Activated CD8-positive, alpha-beta memory T cell treated with anti-CD3 and anti-CD28 coated beads, Interleukin-2, amount 50 U/mL, for 24 hours (primary cell): ENCODE measurements around the gene RRAS2.
"Not testable (repeated sequence)": the region's sequence is repeated elsewhere in the genome, so short reads cannot be mapped to it uniquely, and the experiment has no call there.

ENCODE experiments used
- DNase-seq: peaks from one replicate; pipeline ENCODE4 v3.0.0-alpha.2; 2020; ENCODE audit errors: extremely low read depth

RRAS2 gene

DNA sequence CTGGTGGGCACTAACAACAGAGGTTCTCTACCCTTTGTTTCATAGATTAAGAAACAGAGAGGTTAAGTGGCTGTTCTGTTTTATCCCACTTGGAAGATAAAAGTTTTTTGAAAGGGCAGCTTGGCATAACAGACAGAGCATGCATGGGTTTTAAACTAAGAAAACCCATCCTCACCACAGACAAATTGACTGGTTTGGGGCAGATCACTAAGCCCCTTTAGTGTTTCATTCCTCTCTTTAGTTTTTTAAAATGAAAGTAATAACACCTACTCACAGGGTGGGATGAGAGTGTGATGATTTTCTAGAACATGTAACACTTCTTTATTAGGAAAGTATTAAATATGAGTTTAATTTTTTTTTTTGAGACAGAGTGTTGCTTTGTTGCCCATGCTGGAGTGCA lies 12.3 kb upstream of the RRAS2 start:
- DNase-seq = no peak

- DNase-seq = no peak
These were observed 11.5 kb upstream of the RRAS2 start for GRCh38 chr11:14370496-14370895.

GRCh38 chr11:14369598-14369997 lies 10.6 kb upstream of the RRAS2 start:
- DNase-seq = no peak

- DNase-seq = no peak
These were observed 8.0 kb upstream of the RRAS2 start for GRCh38 chr11:14366936-14367335.

DNA sequence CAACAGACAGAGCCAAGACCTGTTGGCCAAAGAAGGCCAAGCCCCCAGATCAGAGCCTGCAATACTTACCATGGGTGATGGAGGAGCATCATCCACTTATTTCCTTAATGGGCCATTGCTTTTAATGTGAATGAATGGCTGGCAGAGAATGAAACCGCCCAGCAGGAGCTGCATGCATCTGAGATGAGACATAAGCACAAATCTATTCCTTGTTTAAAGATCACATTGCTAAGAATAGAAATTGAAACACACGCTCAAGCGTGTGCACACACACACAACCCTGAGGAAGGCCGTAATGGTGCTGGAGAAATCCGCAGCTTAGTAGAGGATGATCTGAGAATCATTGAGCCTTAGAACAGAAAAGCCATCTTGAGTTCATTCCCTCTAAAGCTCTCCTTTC lies 5.3 kb upstream of the RRAS2 start:
- no peak for DNase-seq

- no peak for DNase-seq
These were observed 3.6 kb upstream of the RRAS2 start for GRCh38 chr11:14362611-14363010.

DNA sequence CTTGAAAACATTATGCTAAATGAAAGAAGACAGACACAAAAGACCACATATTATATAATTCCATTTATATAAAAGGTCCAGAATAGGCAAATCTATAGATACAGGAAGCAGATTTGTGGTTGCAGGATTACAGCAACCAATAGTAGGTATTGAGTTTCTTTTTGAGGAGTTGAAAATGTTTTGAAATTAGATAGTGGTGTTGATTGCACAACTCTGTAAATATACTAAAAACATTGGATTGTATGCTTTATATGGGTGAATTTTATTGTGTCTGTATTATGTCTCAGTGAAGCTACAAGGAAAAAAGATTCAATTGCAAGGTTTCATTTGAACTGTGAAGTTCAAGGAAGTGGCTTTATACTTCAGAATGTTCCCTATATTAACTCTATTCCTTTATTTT lies 3.0 kb upstream of the RRAS2 start:
- no peak for DNase-seq

DNA sequence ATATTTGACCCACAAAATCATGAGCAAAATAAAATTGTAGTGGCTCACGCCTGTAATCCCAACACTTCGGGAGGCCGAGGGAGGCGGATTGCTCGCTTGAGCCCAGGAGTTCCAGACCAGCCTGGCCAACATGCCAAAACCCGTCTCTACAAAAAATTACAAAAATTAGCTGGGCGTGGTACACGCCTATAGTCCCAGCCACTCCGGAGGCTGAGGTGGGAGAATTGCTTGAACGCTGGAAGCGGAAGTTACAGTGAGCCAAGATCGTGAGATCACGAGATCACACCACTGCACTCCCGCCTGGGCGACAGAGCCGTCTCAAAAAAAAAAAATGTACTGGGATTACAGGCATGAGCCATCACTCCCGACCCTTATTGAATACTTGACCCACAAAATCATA lies 2.0 kb upstream of the RRAS2 start:
- no peak for DNase-seq

DNA sequence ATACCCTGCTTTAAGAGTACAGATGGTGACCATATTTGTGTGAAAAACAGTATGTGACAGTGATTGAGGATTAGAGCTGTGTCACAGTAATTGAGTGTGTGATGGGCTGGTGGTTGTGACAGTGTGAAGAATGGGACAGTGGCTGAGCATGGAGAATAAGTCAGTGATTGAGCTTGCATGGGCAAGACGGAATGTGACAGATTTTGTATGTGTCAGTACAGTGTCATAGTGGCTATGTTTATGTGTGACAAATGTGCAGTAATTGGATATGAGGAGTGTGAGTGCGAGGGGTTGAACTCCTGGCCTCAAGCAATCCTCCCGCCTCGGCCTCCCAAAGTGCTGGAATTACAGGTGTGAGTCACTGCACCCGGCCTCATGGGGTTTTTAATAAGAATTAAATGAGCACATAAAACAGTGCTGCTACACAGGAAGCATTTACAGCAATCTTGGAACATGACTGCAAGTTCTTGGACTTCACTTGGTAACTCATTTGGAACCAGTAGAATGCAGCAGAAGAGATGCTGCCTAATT lies 583 bp upstream of the RRAS2 start:
- no peak for DNase-seq

- DNase-seq = no peak
These were observed 878 bp downstream of the RRAS2 start for GRCh38 chr11:14357881-14358728.

DNA sequence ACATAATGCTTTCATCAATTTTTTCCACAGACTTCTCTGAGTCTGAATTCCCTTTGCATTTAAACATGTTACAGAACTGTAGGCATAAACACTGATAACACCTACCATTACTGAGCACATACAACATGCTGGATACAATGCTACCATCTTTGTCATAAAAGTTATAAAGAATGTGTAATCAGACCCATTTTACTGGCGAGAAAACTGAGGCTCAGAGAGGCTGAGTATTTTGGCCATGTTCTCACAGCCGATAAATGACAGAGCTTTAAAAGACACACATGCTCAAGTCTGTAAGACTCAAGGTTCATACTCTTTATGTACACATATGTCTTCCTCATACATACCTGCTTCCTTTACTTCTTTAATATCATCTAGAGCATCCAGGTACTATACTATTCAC lies 2.6 kb downstream of the RRAS2 start:
- DNase-seq = no peak

GRCh38 chr11:14354604-14355003 lies 4.4 kb downstream of the RRAS2 start:
- DNase-seq = not testable (repeated sequence)

DNA sequence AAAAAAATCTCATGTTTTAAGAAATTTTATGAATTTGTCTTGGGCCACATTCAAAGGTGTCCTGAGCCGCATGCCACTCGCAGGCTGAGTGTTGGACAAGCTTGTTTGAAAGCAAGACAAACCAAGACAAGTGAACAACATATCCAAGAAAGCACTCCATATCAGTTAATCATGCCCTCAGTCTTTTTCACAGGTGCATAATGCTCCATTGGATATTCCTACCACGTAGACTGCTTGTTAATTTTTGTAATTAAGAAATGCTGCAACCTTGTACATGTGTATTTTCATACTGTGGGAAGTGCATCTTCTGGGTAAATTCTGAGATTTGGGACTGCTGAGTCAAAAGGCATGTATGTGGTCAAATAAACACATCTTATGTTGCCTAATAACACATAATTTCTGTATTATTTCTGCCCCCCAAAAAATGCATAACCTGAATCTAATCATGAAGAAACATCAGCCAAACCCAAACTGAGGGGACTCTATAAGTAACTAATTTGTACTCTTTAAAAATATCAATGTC lies 8.2 kb downstream of the RRAS2 start:
- no peak for DNase-seq

GRCh38 chr11:14350215-14350614 lies 8.8 kb downstream of the RRAS2 start:
- no peak for DNase-seq

DNA sequence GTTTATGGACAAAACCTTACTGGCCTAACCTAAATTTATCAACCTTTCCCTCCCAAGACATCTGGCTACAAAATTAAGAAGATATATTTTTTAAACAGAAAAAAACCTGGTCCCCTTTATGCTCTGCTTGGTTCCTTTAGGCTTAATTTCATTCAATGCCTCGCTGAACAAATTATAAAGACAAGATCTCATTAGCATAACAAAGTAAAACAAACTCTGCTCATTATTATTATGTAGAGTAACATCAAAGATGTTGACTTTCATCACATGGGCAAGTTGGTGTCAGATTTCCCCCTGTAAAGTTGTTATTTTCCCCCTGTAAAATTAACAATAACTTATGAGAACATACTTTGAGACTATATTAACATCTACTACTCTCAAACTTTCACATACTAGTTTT lies 11.0 kb downstream of the RRAS2 start:
- no peak for DNase-seq

GRCh38 chr11:14347494-14347893 lies 11.5 kb downstream of the RRAS2 start:
- no peak for DNase-seq

DNA sequence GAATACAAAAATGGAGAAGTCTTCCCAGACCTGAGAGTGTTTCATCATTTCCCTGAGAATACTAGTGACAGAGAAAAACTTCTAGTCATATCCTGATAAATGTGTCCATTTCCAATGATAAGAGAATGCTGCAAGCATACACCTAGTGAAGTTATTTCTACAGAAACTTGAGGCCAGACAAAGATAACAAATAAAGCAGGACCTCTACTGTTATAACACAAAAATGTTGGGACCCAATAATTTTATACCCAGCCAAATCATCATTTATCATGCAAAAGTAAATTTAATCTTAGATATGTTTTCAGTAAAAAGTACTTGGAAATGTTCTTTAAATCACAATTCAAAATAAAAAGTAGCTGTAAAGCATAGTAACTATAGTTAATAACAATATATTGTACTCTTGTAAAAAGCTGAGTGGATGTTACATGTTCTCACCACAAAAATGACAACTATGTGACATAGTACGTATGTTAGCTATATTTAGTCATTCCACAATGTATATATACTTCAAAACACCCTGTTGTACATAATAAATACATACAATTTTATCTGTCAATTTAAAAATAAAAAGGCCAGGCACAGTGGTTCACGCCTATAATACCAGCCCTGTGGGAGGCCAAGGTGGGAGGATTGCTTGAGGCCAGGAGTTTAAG lies 12.6 kb downstream of the RRAS2 start:
- DNase-seq = no peak

- DNase-seq = no peak
These were observed 13.3 kb downstream of the RRAS2 start for GRCh38 chr11:14345668-14346067.

DNA sequence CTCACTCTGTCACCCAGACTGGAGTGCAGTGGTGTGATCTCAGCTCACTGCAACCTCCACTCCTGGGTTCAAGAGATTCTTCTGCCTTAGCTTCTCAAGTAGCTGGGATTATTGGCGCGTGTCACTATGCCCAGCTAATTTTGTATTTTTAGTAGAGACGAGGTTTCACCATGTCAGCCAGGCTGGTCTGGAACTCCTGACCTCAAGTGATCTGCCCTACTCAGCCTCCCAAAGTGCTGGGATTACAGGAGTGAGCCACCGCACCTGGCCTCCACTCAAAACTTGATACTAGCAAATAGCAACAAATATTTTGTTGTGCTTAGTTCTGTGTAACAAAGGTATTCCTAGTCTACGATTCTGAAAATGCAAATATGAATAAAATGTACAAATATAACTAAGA lies 14.0 kb downstream of the RRAS2 start:
- DNase-seq = not testable (repeated sequence)

DNA sequence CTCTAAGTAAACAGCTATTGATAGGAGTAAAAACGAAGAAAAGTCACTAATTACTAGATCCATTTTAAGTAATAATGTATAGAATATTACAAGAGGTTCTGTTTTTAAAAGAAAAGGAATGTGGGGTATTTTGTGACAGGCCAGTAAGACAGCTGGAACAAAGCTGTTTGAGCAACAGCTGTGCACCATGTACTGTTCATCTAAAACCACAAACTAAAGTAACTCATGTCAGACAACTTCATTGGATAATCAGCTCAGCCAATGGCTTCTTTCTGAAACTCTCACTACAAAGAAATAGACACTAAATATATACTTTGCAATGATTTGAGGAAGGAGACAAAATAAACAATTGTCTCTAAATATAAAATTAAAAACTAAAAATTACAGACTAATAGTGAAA lies 16.1 kb downstream of the RRAS2 start:
- DNase-seq = no peak

GRCh38 chr11:14341968-14342367 lies 17.0 kb downstream of the RRAS2 start:
- no peak for DNase-seq

GRCh38 chr11:14340721-14341120 lies 18.3 kb downstream of the RRAS2 start:
- no peak for DNase-seq

- DNase-seq = no peak
These were observed 19.6 kb downstream of the RRAS2 start for GRCh38 chr11:14339356-14339755.
